ENCODE data around the gene TMEM108. TPM values are rescaled to one million over a fixed set of nuclear protein-coding genes. Genes with fewer than 3 reads are reported as not detected.

The TMEM108 gene
- total and polyA plus RNA-seq, 2 experiments from 2014 or later: 7.4 to 15.3 TPM

- Mint-ChIP-seq H3K4me1 (peaks cover 11% of the 10 kb centered on the region), H3K27ac (no peak overlapping the region), H3K9me3 (peaks cover under 1% of the 10 kb centered on the region; the same call in 1 of the 3 replicates), H3K4me3 (no peak overlapping the region), H3K27me3 (ENCODE audit: insufficient read depth, low read depth, poor library complexity) (no peaks in the 10 kb centered on the region), H3K36me3 (ENCODE audit: low read depth) (peaks cover 4% of the 10 kb centered on the region; the same call in 2 of the 3 replicates)
- no peak for ATAC-seq
- Histone ChIP-seq H3F3A (replicated peaks; ENCODE audit: low read depth) (no peaks in the 10 kb centered on the region), H4K20me1 (replicated peaks; ENCODE audit: insufficient read depth) (no peaks in the 10 kb centered on the region), H3K9me2 (ENCODE audit: insufficient read depth) (no peaks in the 10 kb centered on the region), H2AFZ (no peak overlapping the region), H3K79me2 (replicated peaks; ENCODE audit: insufficient read depth) (peaks cover 9% of the 10 kb centered on the region; the same call in 1 of the 2 replicates), H3K36me3 (ENCODE audit: insufficient read depth) (no peaks in the 10 kb centered on the region), H3K4me1 (ENCODE audit: insufficient read depth) (peaks cover 13% of the 10 kb centered on the region; the same call in 1 of the 2 replicates), H3K27me3 (ENCODE audit: insufficient read depth) (no peaks in the 10 kb centered on the region), H3K4me2 (no peak overlapping the region), H3K27ac (ENCODE audit: low read depth) (no peak overlapping the region), H3K4me3 (no peak overlapping the region)
- TF ChIP-seq POLR2AphosphoS5 (IDR thresholded peaks at IDR 0.05; ENCODE audit: low read depth) (no peak), REST (IDR thresholded peaks at IDR 0.05; ENCODE audit: unreplicated experiment) (no peak), CTCF (conservative IDR thresholded peaks at IDR 0.05; ENCODE audit: low read depth in 2 of 2) (no peak), ZNF462 (CRISPR knock-in tag; IDR thresholded peaks at IDR 0.05) (no peak), EZH2phosphoT487 (IDR thresholded peaks at IDR 0.05; ENCODE audit: unreplicated experiment) (no peak), ZNF114 (CRISPR knock-in tag; IDR thresholded peaks at IDR 0.05) (no peak), STAT1 (IDR thresholded peaks at IDR 0.05; ENCODE audit: unreplicated experiment) (no peak), NANOG (IDR thresholded peaks at IDR 0.05; ENCODE audit: borderline replicate concordance) (no peak), CREB1 (CRISPR knock-in tag; IDR thresholded peaks at IDR 0.05; ENCODE audit: low read depth) (no peak), EZH2 (IDR thresholded peaks at IDR 0.05; ENCODE audit: low read depth, unreplicated experiment) (no peak), ETS1 (IDR thresholded peaks at IDR 0.05) (no peak), JUNB (IDR thresholded peaks at IDR 0.05; ENCODE audit: unreplicated experiment) (no peak), ZNF331 (CRISPR knock-in tag; IDR thresholded peaks at IDR 0.05; ENCODE audit: low read depth) (no peak)
- no peak for DNase-seq (ENCODE audit: low spot score)
Measured at GRCh38 chr3:133092681-133093080, 54.5 kb downstream of the TMEM108 start.
